Breast epithelium (tissue), 3 donors: Measurements from ENCODE around the gene SPG7.

Source experiments
- POLR2A ChIP-seq: fragments of 450-650 bp; IDR thresholded peaks from one replicate; pipeline ENCODE4 v1.6.1; 2016; ENCODE audit warnings: antibody characterized with exemption, mild to moderate bottlenecking, moderate library complexity
- TF ChIP-seq, protein P1 (sequence below), 3 donors: fragments of 450-650 bp; IDR thresholded peaks; one replicate each; pipeline ENCODE4 v1.5.1; 2016 to 2017; ENCODE audit warnings: antibody characterized with exemption in 3 of 3, mild to moderate bottlenecking in 3 of 3, moderate library complexity in 3 of 3

DNA sequence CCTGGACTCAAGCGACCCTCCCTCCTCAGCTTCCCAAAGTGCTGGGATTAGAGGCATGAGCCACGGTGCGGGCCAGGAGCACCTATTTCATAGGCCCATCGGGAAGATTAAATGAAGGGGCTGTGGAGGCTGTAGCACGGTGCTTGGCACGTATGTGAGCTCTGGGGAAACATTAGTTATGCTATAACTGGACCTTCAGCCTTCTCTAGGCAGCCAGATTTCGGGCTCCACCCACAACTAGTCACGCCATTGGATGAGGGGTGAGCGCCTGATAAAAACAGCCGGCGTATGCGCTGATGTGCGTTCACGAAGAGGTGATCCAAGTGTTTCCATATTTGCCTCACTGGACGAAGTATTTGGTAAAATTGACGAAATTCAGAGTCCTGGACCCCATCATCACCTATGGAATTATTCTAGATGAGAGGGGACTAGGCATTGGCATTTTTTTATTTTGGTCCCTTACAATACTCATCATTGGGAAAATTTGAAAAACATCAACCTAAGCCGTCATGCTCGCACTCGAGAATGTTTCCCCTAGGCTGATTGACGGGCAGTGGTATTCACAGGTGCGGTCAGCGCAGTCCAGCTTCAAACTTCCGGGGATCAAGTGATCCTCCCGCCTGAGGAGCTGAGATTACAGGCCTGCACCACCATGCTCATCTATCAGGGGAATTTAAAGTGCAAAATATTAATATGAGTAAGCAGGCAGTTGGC, 16.1 kb upstream of the SPG7 start:
- TF ChIP-seq, protein P1, sequence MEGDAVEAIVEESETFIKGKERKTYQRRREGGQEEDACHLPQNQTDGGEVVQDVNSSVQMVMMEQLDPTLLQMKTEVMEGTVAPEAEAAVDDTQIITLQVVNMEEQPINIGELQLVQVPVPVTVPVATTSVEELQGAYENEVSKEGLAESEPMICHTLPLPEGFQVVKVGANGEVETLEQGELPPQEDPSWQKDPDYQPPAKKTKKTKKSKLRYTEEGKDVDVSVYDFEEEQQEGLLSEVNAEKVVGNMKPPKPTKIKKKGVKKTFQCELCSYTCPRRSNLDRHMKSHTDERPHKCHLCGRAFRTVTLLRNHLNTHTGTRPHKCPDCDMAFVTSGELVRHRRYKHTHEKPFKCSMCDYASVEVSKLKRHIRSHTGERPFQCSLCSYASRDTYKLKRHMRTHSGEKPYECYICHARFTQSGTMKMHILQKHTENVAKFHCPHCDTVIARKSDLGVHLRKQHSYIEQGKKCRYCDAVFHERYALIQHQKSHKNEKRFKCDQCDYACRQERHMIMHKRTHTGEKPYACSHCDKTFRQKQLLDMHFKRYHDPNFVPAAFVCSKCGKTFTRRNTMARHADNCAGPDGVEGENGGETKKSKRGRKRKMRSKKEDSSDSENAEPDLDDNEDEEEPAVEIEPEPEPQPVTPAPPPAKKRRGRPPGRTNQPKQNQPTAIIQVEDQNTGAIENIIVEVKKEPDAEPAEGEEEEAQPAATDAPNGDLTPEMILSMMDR (IDR thresholded peaks at IDR 0.05) = no peak
- no peak for TF ChIP-seq POLR2A
